ENCODE measurements around the gene MED27. TPM values are rescaled to one million over a fixed set of nuclear protein-coding genes. Genes with fewer than 3 reads are reported as not detected.
"Not testable (repeated sequence)": the region's sequence is repeated elsewhere in the genome, so short reads cannot be mapped to it uniquely, and the experiment has no call there.

Gene MED27
- total RNA-seq, 2 donors from 2014 or later, result 17.8 to 24.5 TPM

GRCh38 chr9:132027752-132028663 lies 51.7 kb downstream of the MED27 start:
- DNase-seq (ENCODE audit: low spot score), result no peak
- intact Hi-C loops (cut with DNase I), result loop anchor here in 1 of 2 donors (5.0 kb wide), 1 partner anchor 1311 kb away; no protein-coding TSS in a partner anchor

GRCh38 chr9:132026932-132027585 lies 52.6 kb downstream of the MED27 start:
- no peak for DNase-seq (ENCODE audit: low spot score)
- intact Hi-C loops (cut with DNase I), result loop anchor here in 1 of 2 donors (5.0 kb wide), 1 partner anchor 1310 kb away; no protein-coding TSS in a partner anchor

GRCh38 chr9:132025766-132026165 lies 53.9 kb downstream of the MED27 start:
- intact Hi-C loops (cut with DNase I), result loop anchor here in 1 of 2 donors (5.0 kb wide), 1 partner anchor 1308 kb away; no protein-coding TSS in a partner anchor
- DNase-seq (ENCODE audit: low spot score), result no peak

- intact Hi-C loops (cut with DNase I), result no loop called here
- DNase-seq (ENCODE audit: low spot score), result no peak
These were observed 55.1 kb downstream of the MED27 start for GRCh38 chr9:132024589-132024988.

GRCh38 chr9:132023419-132024180 lies 56.1 kb downstream of the MED27 start:
- intact Hi-C loops (cut with DNase I), result no loop called here
- DNase-seq (ENCODE audit: low spot score), result no peak

GRCh38 chr9:132020820-132021510 lies 58.7 kb downstream of the MED27 start:
- intact Hi-C loops (cut with DNase I), result no loop called here
- DNase-seq (ENCODE audit: low spot score), result no peak

GRCh38 chr9:132020272-132020671 lies 59.4 kb downstream of the MED27 start:
- intact Hi-C loops (cut with DNase I), result no loop called here
- DNase-seq (ENCODE audit: low spot score), result no peak

- no peak for DNase-seq (ENCODE audit: low spot score)
- intact Hi-C loops (cut with DNase I), result no loop called here
These were observed 60.0 kb downstream of the MED27 start for GRCh38 chr9:132019702-132020101.

GRCh38 chr9:132018957-132019405 lies 60.7 kb downstream of the MED27 start:
- intact Hi-C loops (cut with DNase I), result no loop called here
- no peak for DNase-seq (ENCODE audit: low spot score)

GRCh38 chr9:132016456-132016855 lies 63.2 kb downstream of the MED27 start:
- intact Hi-C loops (cut with DNase I), result no loop called here
- no peak for DNase-seq (ENCODE audit: low spot score)

- no peak for DNase-seq (ENCODE audit: low spot score)
- intact Hi-C loops (cut with DNase I), result no loop called here
These were observed 63.8 kb downstream of the MED27 start for GRCh38 chr9:132015866-132016265.

GRCh38 chr9:132014218-132014805 lies 65.4 kb downstream of the MED27 start:
- no peak for DNase-seq (ENCODE audit: low spot score)
- intact Hi-C loops (cut with DNase I), result no loop called here

- DNase-seq (ENCODE audit: low spot score), result no peak
- intact Hi-C loops (cut with DNase I), result no loop called here
These were observed 66.8 kb downstream of the MED27 start for GRCh38 chr9:132012704-132013357.

GRCh38 chr9:132011896-132012295 lies 67.8 kb downstream of the MED27 start:
- no peak for DNase-seq (ENCODE audit: low spot score)
- intact Hi-C loops (cut with DNase I), result no loop called here

GRCh38 chr9:132011309-132011708 lies 68.4 kb downstream of the MED27 start:
- intact Hi-C loops (cut with DNase I), result no loop called here
- DNase-seq (ENCODE audit: low spot score), result no peak

GRCh38 chr9:132010201-132010600 lies 69.5 kb downstream of the MED27 start:
- DNase-seq (ENCODE audit: low spot score); intact Hi-C loops (cut with DNase I): not testable (repeated sequence)

GRCh38 chr9:132008855-132009812 lies 70.5 kb downstream of the MED27 start:
- intact Hi-C loops (cut with DNase I), result no loop called here
- no peak for DNase-seq (ENCODE audit: low spot score)
